B cell (primary cell): ENCODE measurements around the gene CTNNA2. TPM values are rescaled to one million over a fixed set of nuclear protein-coding genes. Genes with fewer than 3 reads are reported as not detected.

Experiments
- ATAC-seq: fragments of 200-7000 bp; cut with Tn5 transposase; one replicate; pipeline ENCODE4 v1.10.0; 2021; ENCODE audit warnings: low read depth, mild to moderate bottlenecking, moderate number of reproducible peaks, moderate library complexity
- CTCF ChIA-PET: fragments of 350-600 bp; sonication (Branson Sonifier 250); formaldehyde crosslinking; loops from one replicate; lab custom pipeline; 2021; ENCODE audit warnings: antibody characterized with exemption, inconsistent platforms; lab: Charles Lee
- POLR2A ChIA-PET: fragments of 350-600 bp; sonication (Branson Sonifier 250); formaldehyde crosslinking; loops from one replicate; lab custom pipeline; 2021; ENCODE audit warnings: antibody characterized with exemption; lab: Charles Lee
- DNase-seq: peaks from one replicate; pipeline ENCODE4 v3.0.0; 2013
- H2AFZ ChIP-seq: 2 replicates; pipeline ENCODE4 v1.6.1; 2012; ENCODE audit warnings: mild to moderate bottlenecking, low read depth, low read length; ENCODE audit not compliant: insufficient read depth, poor library complexity, severe bottlenecking
- H3K27ac ChIP-seq, 2 donors: 1 replicate in 1 of 2; 2 replicates in 1 of 2; pipeline ENCODE4 v1.5.1; 2012 to 2013; ENCODE audit warnings: low read length in 2 of 2, mild to moderate bottlenecking in 2 of 2, moderate library complexity in 1 of 2
- H3K27me3 ChIP-seq, 4 experiments: fragments of 200-600 bp in 1 of 4; sonication (generic) in 1 of 4; replicated peaks in 1 of 4; 1 replicate in 2 of 4; 2 replicates in 2 of 4; pipeline versions ENCODE4 v1.6.1 to v1.7.0; 2013 to 2016; ENCODE audit warnings: low read length in 3 of 4, mild to moderate bottlenecking in 2 of 4, mixed read lengths in 1 of 4, moderate library complexity in 1 of 4; ENCODE audit not compliant: insufficient read depth in 4 of 4, control insufficient read depth in 3 of 4; ENCODE audit errors: control extremely low read depth in 1 of 4
- H3K36me3 ChIP-seq, 2 experiments: replicated peaks in 1 of 2; 1 replicate in 1 of 2; 2 replicates in 1 of 2; pipeline versions ENCODE4 v1.6.1 to v1.7.1; 2013; ENCODE audit warnings: low read length in 1 of 2; ENCODE audit not compliant: insufficient read depth in 2 of 2, control insufficient read depth in 1 of 2; ENCODE audit errors: control extremely low read depth in 1 of 2, extremely low read depth in 1 of 2
- H3K4me1 ChIP-seq, 2 donors: fragments of 200-600 bp in 1 of 2; sonication (generic) in 1 of 2; 1 replicate in 1 of 2; 2 replicates in 1 of 2; pipeline versions ENCODE4 v1.5.1 to v1.6.1; 2013 to 2017; ENCODE audit warnings: low read length in 2 of 2; ENCODE audit not compliant: control insufficient read depth in 2 of 2, insufficient read depth in 2 of 2
- H3K4me2 ChIP-seq: replicated peaks from 2 replicates; pipeline ENCODE3; 2012; ENCODE audit warnings: mild to moderate bottlenecking, low read depth, low read length; ENCODE audit not compliant: poor library complexity, severe bottlenecking
- H3K4me3 ChIP-seq, 5 experiments: fragments of 200-600 bp in 1 of 5; sonication (generic) in 1 of 5; 1 replicate in 3 of 5; 2 replicates in 2 of 5; pipeline versions ENCODE4 v1.5.1 to v1.7.0; 2011 to 2016; ENCODE audit warnings: low read length in 4 of 5, mild to moderate bottlenecking in 4 of 5, low read depth in 2 of 5, control low read depth in 1 of 5, moderate library complexity in 1 of 5; ENCODE audit not compliant: insufficient read depth in 1 of 5; ENCODE audit errors: control extremely low read depth in 1 of 5, extremely low read depth in 1 of 5
- H3K79me2 ChIP-seq: fragments of 200-600 bp; sonication (generic); one replicate; pipeline ENCODE4 v1.6.0; 2016; ENCODE audit warnings: low read length; ENCODE audit not compliant: control insufficient read depth, insufficient read depth
- H3K9ac ChIP-seq: fragments of 200-600 bp; sonication (generic); 2 replicates; pipeline ENCODE4 v1.6.1; 2017; ENCODE audit warnings: mild to moderate bottlenecking, low read length, moderate library complexity
- H3K9me3 ChIP-seq, 3 donors: one replicate each; pipeline versions ENCODE4 v1.6.1 to v1.7.1; 2013; ENCODE audit warnings: low read length in 2 of 3; ENCODE audit not compliant: control insufficient read depth in 2 of 3, insufficient read depth in 1 of 3; ENCODE audit errors: control extremely low read depth in 1 of 3
- H4K20me1 ChIP-seq: 2 replicates; pipeline ENCODE4 v1.6.0; 2012; ENCODE audit warnings: mild to moderate bottlenecking, low read length; ENCODE audit not compliant: insufficient read depth, control insufficient read depth, poor library complexity, severe bottlenecking
- H3K27ac Mint-ChIP-seq: one replicate; pipeline ENCODE4 v1.8.0; 2021; ENCODE audit warnings: mixed read lengths
- H3K27me3 Mint-ChIP-seq: one replicate; pipeline ENCODE4 v1.8.0; 2021; ENCODE audit warnings: mixed read lengths
- H3K4me1 Mint-ChIP-seq: one replicate; pipeline ENCODE4 v1.8.0; 2021; ENCODE audit warnings: mixed read lengths
- H3K4me3 Mint-ChIP-seq: one replicate; pipeline ENCODE4 v1.8.0; 2021; ENCODE audit warnings: mixed read lengths
- H3K9me3 Mint-ChIP-seq: one replicate; pipeline ENCODE4 v1.8.0; 2022; ENCODE audit warnings: mixed read lengths; ENCODE audit not compliant: insufficient read depth
- CTCF ChIP-seq: fragments of 200-600 bp; IDR thresholded peaks from one replicate; pipeline ENCODE4 v1.8.0; 2022; ENCODE audit warnings: antibody characterized with exemption, mild to moderate bottlenecking
- EZH2 ChIP-seq: IDR thresholded peaks from 2 replicates; pipeline ENCODE4 v1.6.1; 2012; ENCODE audit warnings: borderline replicate concordance, low read depth, mild to moderate bottlenecking, moderate library complexity, low read length; ENCODE audit not compliant: insufficient read depth, poor library complexity, severe bottlenecking
- WGBS: methylation state at CpG from one replicate; pipeline ENCODE4 v1.1.5; 2013; ENCODE audit warnings: missing lambda C conversion rate; ENCODE audit not compliant: insufficient coverage; 5-methylcytosine and 5-hydroxymethylcytosine counted together
- intact Hi-C: fragments of 100-400 bp; cut with micrococcal nuclease; formaldehyde crosslinking; loops from one replicate; pipeline ENCODE4 v1.10.0; 2022
- polyA plus RNA-seq: library from polyadenylated mRNA; depleted of rRNA; stranded (reverse); fragments of >200 nt; gene quantifications from 2 replicates; pipeline ENCODE4 v1.2.3, GENCODE V29; 2012
- total RNA-seq, 2 donors: library from RNA; stranded (reverse); fragments of 120-200 nt in 1 of 2; gene quantifications; 1 replicate in 1 of 2; 2 replicates in 1 of 2; pipeline versions ENCODE4 v1.2.3 to v1.2.4, GENCODE V29; 2013 to 2022

Gene CTNNA2
- total and polyA plus RNA-seq, 2 donors (not counting 1 experiment from before 2014, with no cell fraction given): not detected

GRCh38 chr2:80102026-80102425 is 589.2 kb downstream of the CTNNA2 start:
- Histone ChIP-seq H3K4me3 (no peak overlapping the region), H2AFZ (no peak overlapping the region), H3K79me2 (no peaks in the 10 kb centered on the region), H3K4me2 (no peak overlapping the region), H3K9me3 (peaks cover 0 to 8% (median 1%) of the 10 kb centered on the region in 3 donors), H3K36me3 (no peaks in the 10 kb centered on the region), H3K27ac (no peak overlapping the region), H4K20me1 (no peaks in the 10 kb centered on the region), H3K27me3 (no peaks in the 10 kb centered on the region), H3K4me1 (no peaks in the 10 kb centered on the region), H3K9ac (no peak overlapping the region)
- TF ChIP-seq CTCF: no peak
- TF ChIP-seq EZH2: no peak
- intact Hi-C loops: no loop called here
- H3K9me3 Mint-ChIP-seq: peaks cover 2% of the 10 kb centered on the region
- WGBS: no CpG with 5 or more reads among the region's 1 CpG
- no peaks in the 10 kb centered on the region for H3K27me3 Mint-ChIP-seq
- H3K4me3 Mint-ChIP-seq: no peak overlapping the region
- ChIA-PET CTCF (no interaction called here), POLR2A (no interaction called here)
- DNase-seq (no peak), ATAC-seq (no peak)
- H3K4me1 Mint-ChIP-seq: no peaks in the 10 kb centered on the region
- no peak overlapping the region for H3K27ac Mint-ChIP-seq

- Histone ChIP-seq H3K9me3 (peaks cover 0 to 10% (median 0%) of the 10 kb centered on the region in 3 donors), H3K79me2 (no peaks in the 10 kb centered on the region), H3K4me3 (no peak overlapping the region), H3K36me3 (no peaks in the 10 kb centered on the region), H3K4me2 (no peak overlapping the region), H4K20me1 (no peaks in the 10 kb centered on the region), H3K27ac (no peak overlapping the region), H3K27me3 (no peaks in the 10 kb centered on the region), H3K4me1 (no peaks in the 10 kb centered on the region), H2AFZ (no peak overlapping the region), H3K9ac (no peak overlapping the region)
- DNase-seq (no peak), ATAC-seq (no peak)
- ChIA-PET POLR2A (no interaction called here), CTCF (no interaction called here)
- intact Hi-C loops: no loop called here
- Mint-ChIP-seq H3K4me3 (no peak overlapping the region), H3K27ac (no peak overlapping the region), H3K27me3 (no peaks in the 10 kb centered on the region), H3K9me3 (peaks cover 2% of the 10 kb centered on the region), H3K4me1 (no peaks in the 10 kb centered on the region)
- WGBS: no CpG with 5 or more reads among the region's 7 CpGs
- TF ChIP-seq CTCF (no peak), EZH2 (no peak)
Observed at GRCh38 chr2:80105015-80105640, 592.3 kb downstream of the CTNNA2 start.
